RWPE2 (cell line): ENCODE results near the gene XIRP1.
A peak's percentile ranks its signal among the peaks of the same experiment; 100 is the strongest.

Experiments used
- ATAC-seq: fragments of 200-7000 bp; cut with Tn5 transposase; 3 replicates; pipeline ENCODE4 v1.9.1; 2021; ENCODE audit warnings: low read depth
- DNase-seq: peaks from one replicate; pipeline ENCODE4 v3.0.0-alpha.2; 2020; ENCODE audit warnings: low spot score
- H3K27ac ChIP-seq: fragments of 450-650 bp; 2 replicates; pipeline ENCODE4 v1.5.1; 2017; ENCODE audit warnings: mild to moderate bottlenecking; ENCODE audit not compliant: poor library complexity, severe bottlenecking
- H3K27me3 ChIP-seq: fragments of 250-450 bp; sonication (Bioruptor Pico); 2 replicates; pipeline ENCODE4 v1.5.1; 2021; ENCODE audit warnings: mild to moderate bottlenecking, moderate library complexity; ENCODE audit not compliant: insufficient read depth, poor library complexity, severe bottlenecking
- H3K36me3 ChIP-seq: fragments of 250-450 bp; sonication (Bioruptor Pico); 2 replicates; pipeline ENCODE4 v1.5.1; 2020; ENCODE audit warnings: low read depth, mild to moderate bottlenecking, moderate library complexity
- H3K4me1 ChIP-seq: fragments of 250-450 bp; sonication (Bioruptor Pico); 2 replicates; pipeline ENCODE4 v1.5.1; 2021; ENCODE audit warnings: mild to moderate bottlenecking, moderate library complexity; ENCODE audit not compliant: insufficient read depth, poor library complexity, severe bottlenecking
- H3K4me3 ChIP-seq: fragments of 250-450 bp; sonication (Bioruptor Pico); 2 replicates; pipeline ENCODE4 v1.5.1; 2021; ENCODE audit warnings: mild to moderate bottlenecking, moderate library complexity; ENCODE audit not compliant: severe bottlenecking
- H3K9me3 ChIP-seq: fragments of 250-450 bp; sonication (Bioruptor Pico); 2 replicates; pipeline ENCODE4 v1.5.1; 2021; ENCODE audit warnings: mild to moderate bottlenecking, moderate library complexity; ENCODE audit not compliant: severe bottlenecking
- TF ChIP-seq, protein P1 (sequence below): fragments of 450-650 bp; IDR thresholded peaks from one replicate; pipeline ENCODE4 v1.5.1; 2017; ENCODE audit warnings: mild to moderate bottlenecking, moderate library complexity; ENCODE audit not compliant: poor library complexity, severe bottlenecking

Gene XIRP1

GRCh38 chr3:39144748-39145380 lies 47.5 kb downstream of the XIRP1 start:
- H3K9me3 ChIP-seq = no peaks in the 10 kb centered on the region
- DNase-seq (no peak), ATAC-seq (no peak)
- H3K36me3 ChIP-seq = peaks cover 46% of the 10 kb centered on the region
- H3K27me3 ChIP-seq = no peaks in the 10 kb centered on the region
- peaks cover 70% of the 10 kb centered on the region for H3K4me1 ChIP-seq
- H3K27ac ChIP-seq = no peak overlapping the region
- TF ChIP-seq, protein P1, sequence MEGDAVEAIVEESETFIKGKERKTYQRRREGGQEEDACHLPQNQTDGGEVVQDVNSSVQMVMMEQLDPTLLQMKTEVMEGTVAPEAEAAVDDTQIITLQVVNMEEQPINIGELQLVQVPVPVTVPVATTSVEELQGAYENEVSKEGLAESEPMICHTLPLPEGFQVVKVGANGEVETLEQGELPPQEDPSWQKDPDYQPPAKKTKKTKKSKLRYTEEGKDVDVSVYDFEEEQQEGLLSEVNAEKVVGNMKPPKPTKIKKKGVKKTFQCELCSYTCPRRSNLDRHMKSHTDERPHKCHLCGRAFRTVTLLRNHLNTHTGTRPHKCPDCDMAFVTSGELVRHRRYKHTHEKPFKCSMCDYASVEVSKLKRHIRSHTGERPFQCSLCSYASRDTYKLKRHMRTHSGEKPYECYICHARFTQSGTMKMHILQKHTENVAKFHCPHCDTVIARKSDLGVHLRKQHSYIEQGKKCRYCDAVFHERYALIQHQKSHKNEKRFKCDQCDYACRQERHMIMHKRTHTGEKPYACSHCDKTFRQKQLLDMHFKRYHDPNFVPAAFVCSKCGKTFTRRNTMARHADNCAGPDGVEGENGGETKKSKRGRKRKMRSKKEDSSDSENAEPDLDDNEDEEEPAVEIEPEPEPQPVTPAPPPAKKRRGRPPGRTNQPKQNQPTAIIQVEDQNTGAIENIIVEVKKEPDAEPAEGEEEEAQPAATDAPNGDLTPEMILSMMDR = no peak
- H3K4me3 ChIP-seq = no peak overlapping the region

DNA sequence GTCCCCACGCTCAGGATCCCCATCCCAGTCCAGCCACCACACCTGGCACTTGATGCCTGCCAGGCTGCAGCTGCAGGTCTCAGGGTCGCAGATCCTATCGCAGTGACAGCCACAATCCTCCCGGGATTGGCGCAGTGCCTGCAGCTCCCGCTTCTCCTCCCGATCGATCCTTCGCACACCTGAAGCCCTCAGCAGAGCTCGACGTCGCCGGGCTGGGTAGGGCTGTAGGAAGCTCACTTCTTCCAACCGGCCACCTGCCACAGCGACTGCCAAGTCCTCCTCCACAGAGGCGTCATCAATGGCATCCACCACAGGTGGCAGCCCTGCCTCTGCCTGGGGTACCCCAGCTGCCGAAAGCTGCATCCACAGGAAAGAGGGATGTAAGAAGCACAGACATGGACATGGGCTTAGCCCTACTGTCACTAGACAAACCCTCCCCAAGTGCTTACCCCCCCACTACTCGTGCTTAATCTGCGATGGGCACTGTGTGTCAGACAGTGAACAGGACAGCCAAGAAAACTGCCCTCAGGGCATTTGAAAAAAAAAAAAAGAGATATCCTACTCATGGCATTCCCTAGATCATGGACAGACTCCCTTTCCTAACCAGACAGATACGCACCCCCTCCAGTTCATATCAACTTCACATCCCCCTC lies 48.2 kb downstream of the XIRP1 start:
- Histone ChIP-seq H3K4me1 (peaks cover 63% of the 10 kb centered on the region), H3K9me3 (no peaks in the 10 kb centered on the region), H3K27me3 (no peaks in the 10 kb centered on the region), H3K36me3 (peaks cover 46% of the 10 kb centered on the region), H3K4me3 (no peak overlapping the region), H3K27ac (peak overlapping the region; percentile 93)
- ATAC-seq = no peak
- no peak for DNase-seq
- TF ChIP-seq, protein P1 = no peak

DNA sequence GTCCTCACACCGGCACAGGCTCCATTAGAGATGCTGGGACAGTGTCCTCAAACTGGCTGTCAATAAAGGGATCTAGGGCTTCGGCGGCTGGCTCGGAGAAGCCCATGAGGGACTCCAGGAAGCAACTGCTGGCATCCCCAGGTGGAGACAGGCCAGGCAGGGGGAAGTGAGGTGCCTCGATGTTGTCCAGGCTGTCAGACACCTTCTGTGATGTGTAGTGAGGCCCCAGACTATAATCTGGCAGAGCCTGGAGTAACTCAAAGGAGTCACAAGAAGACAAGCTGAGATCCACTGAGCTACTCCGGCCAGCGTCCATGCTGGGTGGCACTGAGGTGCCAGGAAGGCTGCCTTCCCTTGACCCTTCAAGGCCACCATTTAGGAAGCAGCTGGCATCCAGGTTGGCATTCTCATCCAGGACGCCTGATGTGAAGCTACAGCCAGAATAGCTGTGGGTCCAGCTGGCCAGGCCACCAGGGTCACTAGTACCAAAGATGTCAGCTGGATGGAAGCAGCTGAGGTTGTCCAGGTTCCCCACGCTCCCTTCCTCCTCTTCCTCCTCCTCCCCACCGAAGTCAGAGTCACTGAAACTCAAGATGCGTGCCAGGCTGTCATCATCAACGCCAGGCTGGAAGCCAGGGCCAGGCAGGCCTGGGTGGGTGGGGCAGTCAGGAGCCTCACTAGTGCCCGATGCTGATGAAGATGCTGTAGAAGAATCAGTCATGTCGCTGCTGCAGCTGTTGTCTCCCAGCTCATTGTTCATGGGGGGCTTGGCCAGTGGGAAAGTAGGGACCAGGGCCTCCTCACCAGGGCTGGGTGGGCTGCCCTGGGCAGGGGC lies 49.1 kb downstream of the XIRP1 start:
- peaks cover 46% of the 10 kb centered on the region for H3K36me3 ChIP-seq
- no peaks in the 10 kb centered on the region for H3K27me3 ChIP-seq
- TF ChIP-seq, protein P1 = no peak
- no peak for DNase-seq
- peak overlapping the region; percentile 93 for H3K27ac ChIP-seq
- no peak for ATAC-seq
- H3K4me3 ChIP-seq = no peak overlapping the region
- H3K9me3 ChIP-seq = no peaks in the 10 kb centered on the region
- peaks cover 54% of the 10 kb centered on the region for H3K4me1 ChIP-seq

GRCh38 chr3:39142067-39142466 lies 50.3 kb downstream of the XIRP1 start:
- Histone ChIP-seq H3K27me3 (no peaks in the 10 kb centered on the region), H3K27ac (peak overlapping the region; percentile 93), H3K4me3 (no peak overlapping the region), H3K9me3 (no peaks in the 10 kb centered on the region), H3K4me1 (peaks cover 42% of the 10 kb centered on the region), H3K36me3 (peaks cover 46% of the 10 kb centered on the region)
- TF ChIP-seq, protein P1 = no peak
- ATAC-seq = peak; percentile 6; the same call in 2 of the 3 replicates
- no peak for DNase-seq
